Ishikawa (cell line): ENCODE data around the gene PLPPR1.

Experiments
- CEBPB ChIP-seq: IDR thresholded peaks from 2 replicates; pipeline ENCODE4 v1.6.1; 2012
- CREB1 ChIP-seq: IDR thresholded peaks from 2 replicates; pipeline ENCODE4 v1.6.1; 2012; ENCODE audit warnings: low read depth
- EGR1 ChIP-seq: IDR thresholded peaks from 2 replicates; pipeline ENCODE4 v1.6.1; 2012
- EP300 ChIP-seq: IDR thresholded peaks from 2 replicates; pipeline ENCODE4 v1.6.1; 2012; ENCODE audit warnings: borderline replicate concordance
- FOXM1 ChIP-seq: IDR thresholded peaks from 2 replicates; pipeline ENCODE4 v1.6.1; 2012; ENCODE audit warnings: low read depth, borderline replicate concordance
- MAX ChIP-seq: IDR thresholded peaks from 2 replicates; pipeline ENCODE4 v1.6.1; 2012
- NFIC ChIP-seq: IDR thresholded peaks from 2 replicates; pipeline ENCODE4 v1.6.1; 2012
- RAD21 ChIP-seq: IDR thresholded peaks from 2 replicates; pipeline ENCODE4 v1.6.1; 2012; ENCODE audit warnings: low read depth
- REST ChIP-seq: IDR thresholded peaks from 2 replicates; pipeline ENCODE4 v1.6.1; 2012; ENCODE audit warnings: low read depth, mild to moderate bottlenecking
- TAF1 ChIP-seq: IDR thresholded peaks from 2 replicates; pipeline ENCODE4 v1.6.1; 2012; ENCODE audit warnings: low read depth, mild to moderate bottlenecking
- TEAD4 ChIP-seq: IDR thresholded peaks from 2 replicates; pipeline ENCODE4 v1.6.1; 2012
- USF1 ChIP-seq: IDR thresholded peaks from 2 replicates; pipeline ENCODE4 v1.6.1; 2012
- YY1 ChIP-seq: IDR thresholded peaks from 2 replicates; pipeline ENCODE4 v1.6.1; 2012; ENCODE audit warnings: low read depth
- ZBTB7A ChIP-seq: IDR thresholded peaks from 2 replicates; pipeline ENCODE4 v1.6.1; 2012; ENCODE audit warnings: low read depth

PLPPR1 gene

GRCh38 chr9:101035098-101035497, 6.6 kb downstream of the PLPPR1 start:
- TF ChIP-seq CEBPB (no peak), YY1 (no peak), REST (no peak), FOXM1 (no peak), TEAD4 (no peak), MAX (no peak), TAF1 (no peak), CREB1 (no peak)

GRCh38 chr9:101037430-101037829, 8.9 kb downstream of the PLPPR1 start:
- TF ChIP-seq EGR1 (no peak), REST (no peak), EP300 (no peak), TAF1 (no peak), RAD21 (no peak)

GRCh38 chr9:101038488-101038887, 10.0 kb downstream of the PLPPR1 start:
- TF ChIP-seq REST (no peak), CEBPB (no peak), USF1 (no peak), RAD21 (no peak), CREB1 (no peak), EGR1 (no peak), TAF1 (no peak), MAX (no peak), EP300 (no peak), TEAD4 (no peak), FOXM1 (no peak)

- TF ChIP-seq USF1 (no peak), ZBTB7A (no peak), FOXM1 (no peak), CEBPB (no peak), EGR1 (no peak), RAD21 (no peak), MAX (no peak), YY1 (no peak), NFIC (no peak)
Observed at GRCh38 chr9:101047848-101048397, 19.4 kb downstream of the PLPPR1 start.

- TF ChIP-seq MAX (no peak), YY1 (no peak), EGR1 (no peak), EP300 (no peak), NFIC (no peak)
Observed at GRCh38 chr9:101050650-101051049, 22.1 kb downstream of the PLPPR1 start.
